Measurements from ENCODE around the gene MCAM. TPM values are rescaled to one million over a fixed set of nuclear protein-coding genes. Genes with fewer than 3 reads are reported as not detected.
A peak's percentile ranks its signal among the peaks of the same experiment; 100 is the strongest.

Gene MCAM
- total RNA-seq, 1 experiment from 2014 or later, result 38.8 TPM

DNA sequence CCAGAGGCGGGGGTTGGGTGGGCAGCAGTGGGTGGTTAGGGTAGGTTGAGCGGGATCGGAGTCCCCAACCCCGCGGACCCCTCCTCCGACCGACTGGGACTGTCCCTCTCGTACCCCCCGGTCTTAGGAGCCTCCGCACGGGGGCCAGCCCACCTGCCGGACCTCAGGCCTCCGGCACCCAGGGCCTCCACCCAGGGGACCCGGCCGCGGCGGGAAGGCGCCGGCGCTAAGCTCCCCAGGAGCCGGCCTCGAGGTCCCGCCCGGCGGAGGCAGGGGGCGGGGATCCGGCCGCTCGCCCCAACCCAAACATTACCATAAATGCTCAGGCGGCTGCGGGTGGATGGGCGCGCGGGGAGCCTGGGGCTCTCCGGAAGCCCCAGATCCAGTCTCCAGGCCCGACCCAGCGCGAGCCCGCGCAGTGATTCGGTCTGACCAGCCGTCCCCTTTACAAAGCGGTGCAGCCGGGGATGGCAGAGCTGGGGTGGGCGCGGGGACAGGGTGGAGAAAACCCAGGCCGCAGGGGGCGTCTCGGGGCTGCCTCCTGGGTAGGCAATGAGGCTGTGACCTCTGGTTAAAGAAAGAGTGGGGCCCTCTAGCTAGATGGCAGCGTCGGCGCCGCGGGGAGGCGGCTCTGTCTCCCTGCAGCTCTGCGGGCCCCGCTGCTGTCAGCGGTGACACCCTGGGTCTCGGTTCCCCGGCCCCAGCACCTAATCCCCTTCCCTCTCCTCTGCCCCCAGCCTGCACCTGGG lies 4.0 kb upstream of the MCAM start:
- peak overlapping the region; percentile 61 for H3K4me3 ChIP-seq
- DNase-seq, result peak in 1 of 2 experiments; percentile 65
- intact Hi-C loops (cut with micrococcal nuclease; ENCODE audit: unreplicated experiment), result loop anchor here (1.0 to 5.0 kb wide), 2 partner anchors 53 to 304 kb away; partner anchors contain the start of genes RPS25 and TRAPPC4
- H3K79me2 ChIP-seq (ENCODE audit: low read depth), result no peaks in the 10 kb centered on the region
- H3K9me2 ChIP-seq (ENCODE audit: insufficient read depth), result no peaks in the 10 kb centered on the region
- no peaks in the 10 kb centered on the region for H3K36me3 ChIP-seq (ENCODE audit: low read depth)
- H3F3A ChIP-seq (ENCODE audit: insufficient read depth, low read depth), result peaks cover 25% of the 10 kb centered on the region; the same call in 1 of the 2 replicates
- peaks cover 16% of the 10 kb centered on the region for H3K27me3 ChIP-seq (ENCODE audit: insufficient read depth, low read depth)
- peaks cover 35% of the 10 kb centered on the region for H3K4me1 ChIP-seq (replicated peaks; ENCODE audit: insufficient read depth)
- H3K9me3 ChIP-seq (ENCODE audit: insufficient read depth, low read depth), result no peaks in the 10 kb centered on the region
- TF ChIP-seq, protein P1, sequence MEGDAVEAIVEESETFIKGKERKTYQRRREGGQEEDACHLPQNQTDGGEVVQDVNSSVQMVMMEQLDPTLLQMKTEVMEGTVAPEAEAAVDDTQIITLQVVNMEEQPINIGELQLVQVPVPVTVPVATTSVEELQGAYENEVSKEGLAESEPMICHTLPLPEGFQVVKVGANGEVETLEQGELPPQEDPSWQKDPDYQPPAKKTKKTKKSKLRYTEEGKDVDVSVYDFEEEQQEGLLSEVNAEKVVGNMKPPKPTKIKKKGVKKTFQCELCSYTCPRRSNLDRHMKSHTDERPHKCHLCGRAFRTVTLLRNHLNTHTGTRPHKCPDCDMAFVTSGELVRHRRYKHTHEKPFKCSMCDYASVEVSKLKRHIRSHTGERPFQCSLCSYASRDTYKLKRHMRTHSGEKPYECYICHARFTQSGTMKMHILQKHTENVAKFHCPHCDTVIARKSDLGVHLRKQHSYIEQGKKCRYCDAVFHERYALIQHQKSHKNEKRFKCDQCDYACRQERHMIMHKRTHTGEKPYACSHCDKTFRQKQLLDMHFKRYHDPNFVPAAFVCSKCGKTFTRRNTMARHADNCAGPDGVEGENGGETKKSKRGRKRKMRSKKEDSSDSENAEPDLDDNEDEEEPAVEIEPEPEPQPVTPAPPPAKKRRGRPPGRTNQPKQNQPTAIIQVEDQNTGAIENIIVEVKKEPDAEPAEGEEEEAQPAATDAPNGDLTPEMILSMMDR (conservative IDR thresholded peaks at IDR 0.05), result no peak
- TF ChIP-seq EZH2 (IDR thresholded peaks at IDR 0.05; ENCODE audit: low read depth), result no peak
- ChIA-PET POLR2A (ENCODE audit: unreplicated experiment) (interaction anchor here (0.6 to 0.7 kb wide), 5 partner anchors 109 to 278 kb away, joined by 3 to 18 read pairs (median 3); no protein-coding TSS in a partner anchor), CTCF (interaction anchor here (0.5 to 0.7 kb wide), 3 partner anchors 370 to 566 kb away, joined by 3 to 4 read pairs (median 3); no protein-coding TSS in a partner anchor)
- BruUV-seq (replicated peaks), result TSS peak; percentile 33
- H2AFZ ChIP-seq, result peak overlapping the region; percentile 95
- peak overlapping the region; percentile 93 for H3K4me2 ChIP-seq
- H3K27ac ChIP-seq, result no peak overlapping the region
- no peaks in the 10 kb centered on the region for H4K20me1 ChIP-seq (ENCODE audit: insufficient read depth)

DNA sequence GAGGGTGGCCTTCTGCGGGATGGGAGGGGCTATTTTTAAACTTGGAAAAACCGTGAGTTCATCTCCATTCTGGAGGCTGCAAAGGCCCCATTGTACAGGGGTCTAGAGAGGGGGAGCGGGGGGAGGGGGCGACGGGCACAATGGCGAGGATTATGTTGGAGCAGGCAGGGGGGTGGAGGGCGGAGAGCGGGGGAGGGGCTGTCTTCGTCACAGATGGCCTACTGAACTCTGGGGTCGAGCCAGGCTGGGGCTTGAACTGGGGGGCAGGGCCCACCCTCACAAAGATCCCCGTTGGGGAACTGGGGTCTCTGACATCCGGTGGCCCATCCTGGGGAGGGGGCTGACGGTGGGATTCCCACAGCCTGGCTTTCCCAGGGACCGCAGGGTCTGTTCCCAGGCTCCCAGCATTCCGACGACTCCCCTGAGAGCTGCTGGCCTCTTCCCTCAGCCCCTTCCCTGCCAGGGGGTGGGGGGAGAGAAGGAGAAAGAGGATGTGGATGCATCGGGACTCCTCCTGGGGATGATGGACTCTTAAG lies 3.4 kb upstream of the MCAM start:
- ChIA-PET POLR2A (ENCODE audit: unreplicated experiment) (interaction anchor here (0.7 kb wide), 4 partner anchors 109 to 279 kb away, joined by 3 to 7 read pairs (median 3); no protein-coding TSS in a partner anchor), CTCF (interaction anchor here (0.5 kb wide), 1 partner anchor 250 kb away, joined by 3 read pairs; no protein-coding TSS in a partner anchor)
- intact Hi-C loops (cut with micrococcal nuclease; ENCODE audit: unreplicated experiment), result loop anchor here (5.0 kb wide), 1 partner anchor 303 kb away; the partner anchor contains the start of genes RPS25 and TRAPPC4
- H4K20me1 ChIP-seq (ENCODE audit: insufficient read depth), result no peaks in the 10 kb centered on the region
- H3K9me2 ChIP-seq (ENCODE audit: insufficient read depth), result no peaks in the 10 kb centered on the region
- peaks cover 20% of the 10 kb centered on the region for H3K27me3 ChIP-seq (ENCODE audit: insufficient read depth, low read depth)
- no peak for DNase-seq
- no peak overlapping the region for H3K27ac ChIP-seq
- H3K79me2 ChIP-seq (ENCODE audit: low read depth), result no peaks in the 10 kb centered on the region
- TF ChIP-seq EZH2 (IDR thresholded peaks at IDR 0.05; ENCODE audit: low read depth), result no peak
- TF ChIP-seq, protein P1 (conservative IDR thresholded peaks at IDR 0.05), result no peak
- peaks cover 41% of the 10 kb centered on the region for H3K4me1 ChIP-seq (replicated peaks; ENCODE audit: insufficient read depth)
- peak overlapping the region; percentile 93 for H3K4me2 ChIP-seq
- no TSS peak for BruUV-seq (replicated peaks)
- no peaks in the 10 kb centered on the region for H3K9me3 ChIP-seq (ENCODE audit: insufficient read depth, low read depth)
- peaks cover 25% of the 10 kb centered on the region; the same call in 1 of the 2 replicates for H3F3A ChIP-seq (ENCODE audit: insufficient read depth, low read depth)
- no peak overlapping the region for H2AFZ ChIP-seq
- H3K36me3 ChIP-seq (ENCODE audit: low read depth), result no peaks in the 10 kb centered on the region
- H3K4me3 ChIP-seq, result peak overlapping the region; percentile 61; the same call in 1 of the 2 replicates

DNA sequence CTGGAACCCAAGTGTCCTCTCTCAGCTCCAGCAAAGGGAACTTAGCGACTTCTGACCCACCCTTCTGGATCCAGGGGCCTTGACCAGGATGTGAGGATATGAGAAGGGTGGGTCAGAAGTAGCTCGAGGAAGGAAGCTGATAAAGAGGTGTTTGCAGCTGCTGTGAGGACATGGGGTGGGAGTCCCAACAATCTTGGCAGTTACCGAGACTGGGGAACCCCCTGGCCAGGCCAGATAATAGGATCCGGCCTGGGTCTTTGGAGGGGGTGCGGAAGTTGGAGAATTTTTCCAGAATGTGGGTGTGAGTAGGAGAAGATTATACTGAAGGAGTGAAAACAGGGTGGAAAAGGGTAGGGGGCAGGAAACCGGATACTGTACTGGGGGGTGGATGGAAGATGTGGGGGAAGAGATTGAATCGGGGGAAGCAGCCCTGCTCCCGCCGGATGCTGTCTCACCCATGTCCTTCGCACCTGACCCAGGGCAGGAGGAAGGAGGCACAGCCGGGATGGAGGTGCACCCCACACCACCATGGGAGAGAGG lies 2.8 kb upstream of the MCAM start:
- H3K4me3 ChIP-seq, result no peak overlapping the region
- peaks cover 44% of the 10 kb centered on the region for H3K4me1 ChIP-seq (replicated peaks; ENCODE audit: insufficient read depth)
- no peak overlapping the region for H3K27ac ChIP-seq
- H2AFZ ChIP-seq, result no peak overlapping the region
- intact Hi-C loops (cut with micrococcal nuclease; ENCODE audit: unreplicated experiment), result loop anchor here (5.0 kb wide), 4 partner anchors 112 to 407 kb away; partner anchors contain the start of genes CBL, DPAGT1, RPS25 and TRAPPC4
- no peak for DNase-seq
- CTCF ChIA-PET, result interaction anchor here (0.5 to 1.1 kb wide), 2 partner anchors 19 to 249 kb away, joined by 3 read pairs; no protein-coding TSS in a partner anchor
- H3K9me3 ChIP-seq (ENCODE audit: insufficient read depth, low read depth), result no peaks in the 10 kb centered on the region
- H3K27me3 ChIP-seq (ENCODE audit: insufficient read depth, low read depth), result peaks cover 20% of the 10 kb centered on the region
- no peak for TF ChIP-seq EZH2 (IDR thresholded peaks at IDR 0.05; ENCODE audit: low read depth)
- TF ChIP-seq, protein P1 (conservative IDR thresholded peaks at IDR 0.05), result no peak
- BruUV-seq (replicated peaks), result no TSS peak
- H4K20me1 ChIP-seq (ENCODE audit: insufficient read depth), result no peaks in the 10 kb centered on the region
- H3K79me2 ChIP-seq (ENCODE audit: low read depth), result no peaks in the 10 kb centered on the region
- H3K4me2 ChIP-seq, result no peak overlapping the region
- H3K36me3 ChIP-seq (ENCODE audit: low read depth), result no peaks in the 10 kb centered on the region
- H3K9me2 ChIP-seq (ENCODE audit: insufficient read depth), result no peaks in the 10 kb centered on the region
- peaks cover 25% of the 10 kb centered on the region; the same call in 1 of the 2 replicates for H3F3A ChIP-seq (ENCODE audit: insufficient read depth, low read depth)
- POLR2A ChIA-PET (ENCODE audit: unreplicated experiment), result interaction anchor here (0.7 kb wide), 1 partner anchor 151 kb away, joined by 5 read pairs; no protein-coding TSS in a partner anchor

Data from PC-9 (cell line).